ENCODE results near the gene DNMT1. TPM values are rescaled to one million over a fixed set of nuclear protein-coding genes. Genes with fewer than 3 reads are reported as not detected.

Gene DNMT1
- total RNA-seq, 3 donors from 2014 or later = 41.1 to 55.6 (median 55.6) TPM

DNA sequence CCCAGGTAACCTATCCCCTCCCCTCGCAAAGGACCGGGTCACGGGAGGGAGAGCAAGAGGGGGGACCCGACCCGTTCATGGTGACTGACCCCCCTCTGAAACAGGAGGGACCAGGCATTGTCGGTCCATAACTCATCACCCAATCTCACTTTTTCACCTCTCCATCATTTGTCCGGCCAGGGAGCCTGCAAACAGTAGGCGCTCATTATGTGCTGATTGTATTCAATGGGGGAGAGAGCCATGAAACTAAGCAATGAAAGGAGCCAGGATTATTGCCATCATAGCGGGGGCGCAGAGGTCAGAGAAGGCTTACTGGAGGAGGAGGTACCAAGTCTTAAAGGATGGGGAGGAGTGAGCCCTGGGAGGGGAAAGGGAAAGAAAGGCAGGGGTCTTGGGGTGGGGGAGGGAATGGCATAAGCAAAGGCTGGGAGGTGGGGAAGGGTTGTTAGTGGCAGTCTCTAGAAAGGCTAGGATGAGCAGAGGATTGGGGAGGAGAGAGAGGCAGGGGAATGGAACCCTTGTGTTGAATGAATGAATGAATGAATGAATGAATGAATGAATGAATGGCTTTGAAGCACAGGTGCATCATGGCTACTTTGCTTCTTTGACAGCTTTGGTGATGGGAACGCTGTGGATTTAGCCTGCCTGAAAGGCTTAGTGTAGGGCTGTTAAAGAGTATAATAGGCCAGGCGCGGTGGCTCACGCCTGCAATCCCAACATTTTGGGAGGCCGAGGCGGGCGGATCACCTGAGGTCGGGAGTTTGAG, 107.3 kb downstream of the DNMT1 start:
- intact Hi-C loops (cut with DNase I, micrococcal nuclease) = no loop called here
- no peak overlapping the region for H3K4me3 ChIP-seq
- ATAC-seq = no peak
- H3K9me3 ChIP-seq = no peaks in the 10 kb centered on the region
- no peaks in the 10 kb centered on the region for H3K36me3 ChIP-seq (ENCODE audit: low read depth)
- TF ChIP-seq, protein P1, sequence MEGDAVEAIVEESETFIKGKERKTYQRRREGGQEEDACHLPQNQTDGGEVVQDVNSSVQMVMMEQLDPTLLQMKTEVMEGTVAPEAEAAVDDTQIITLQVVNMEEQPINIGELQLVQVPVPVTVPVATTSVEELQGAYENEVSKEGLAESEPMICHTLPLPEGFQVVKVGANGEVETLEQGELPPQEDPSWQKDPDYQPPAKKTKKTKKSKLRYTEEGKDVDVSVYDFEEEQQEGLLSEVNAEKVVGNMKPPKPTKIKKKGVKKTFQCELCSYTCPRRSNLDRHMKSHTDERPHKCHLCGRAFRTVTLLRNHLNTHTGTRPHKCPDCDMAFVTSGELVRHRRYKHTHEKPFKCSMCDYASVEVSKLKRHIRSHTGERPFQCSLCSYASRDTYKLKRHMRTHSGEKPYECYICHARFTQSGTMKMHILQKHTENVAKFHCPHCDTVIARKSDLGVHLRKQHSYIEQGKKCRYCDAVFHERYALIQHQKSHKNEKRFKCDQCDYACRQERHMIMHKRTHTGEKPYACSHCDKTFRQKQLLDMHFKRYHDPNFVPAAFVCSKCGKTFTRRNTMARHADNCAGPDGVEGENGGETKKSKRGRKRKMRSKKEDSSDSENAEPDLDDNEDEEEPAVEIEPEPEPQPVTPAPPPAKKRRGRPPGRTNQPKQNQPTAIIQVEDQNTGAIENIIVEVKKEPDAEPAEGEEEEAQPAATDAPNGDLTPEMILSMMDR (IDR thresholded peaks at IDR 0.05) = no peak
- H3K4me1 ChIP-seq (ENCODE audit: low read depth) = no peaks in the 10 kb centered on the region
- DNase-seq = no peak

DNA sequence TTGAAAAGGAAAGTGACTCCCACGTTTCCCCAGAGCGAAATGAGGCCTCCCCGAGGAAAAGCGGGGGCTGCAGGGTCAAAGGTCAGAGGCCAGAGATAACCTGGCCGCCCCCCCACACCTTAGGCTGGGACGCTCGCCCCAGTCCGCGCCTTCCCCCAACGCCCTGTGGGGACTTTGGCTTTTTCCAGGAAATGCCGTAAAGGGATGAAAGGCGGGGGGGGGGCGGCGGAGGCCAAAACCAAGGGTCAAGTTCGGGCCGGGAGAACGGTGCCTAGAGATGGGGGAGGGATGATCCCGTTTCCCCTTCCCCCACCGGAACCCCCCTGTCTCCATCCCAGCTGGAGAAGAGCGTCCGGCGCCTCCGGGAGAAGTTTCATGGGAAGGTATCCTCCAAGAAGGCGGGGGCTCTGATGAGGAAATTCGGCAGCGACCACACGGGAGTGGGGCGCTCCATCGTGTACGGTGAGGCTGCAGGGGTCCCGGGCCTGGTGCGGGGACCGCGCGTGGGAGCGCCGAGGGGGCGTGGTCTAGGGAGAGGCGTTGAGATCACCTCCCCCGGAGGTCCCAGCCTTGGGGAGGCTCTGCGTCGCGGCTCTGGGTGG, 108.1 kb downstream of the DNMT1 start:
- Histone ChIP-seq H3K4me1 (ENCODE audit: low read depth) (no peaks in the 10 kb centered on the region), H3K4me3 (peak overlapping the region; percentile 76), H3K9me3 (no peaks in the 10 kb centered on the region), H3K36me3 (ENCODE audit: low read depth) (no peaks in the 10 kb centered on the region)
- intact Hi-C loops (cut with DNase I, micrococcal nuclease) = no loop called here
- ATAC-seq = peak; percentile 26
- TF ChIP-seq, protein P1 (IDR thresholded peaks at IDR 0.05) = no peak
- DNase-seq = peak; percentile 40 to 65 (median 51)

DNA sequence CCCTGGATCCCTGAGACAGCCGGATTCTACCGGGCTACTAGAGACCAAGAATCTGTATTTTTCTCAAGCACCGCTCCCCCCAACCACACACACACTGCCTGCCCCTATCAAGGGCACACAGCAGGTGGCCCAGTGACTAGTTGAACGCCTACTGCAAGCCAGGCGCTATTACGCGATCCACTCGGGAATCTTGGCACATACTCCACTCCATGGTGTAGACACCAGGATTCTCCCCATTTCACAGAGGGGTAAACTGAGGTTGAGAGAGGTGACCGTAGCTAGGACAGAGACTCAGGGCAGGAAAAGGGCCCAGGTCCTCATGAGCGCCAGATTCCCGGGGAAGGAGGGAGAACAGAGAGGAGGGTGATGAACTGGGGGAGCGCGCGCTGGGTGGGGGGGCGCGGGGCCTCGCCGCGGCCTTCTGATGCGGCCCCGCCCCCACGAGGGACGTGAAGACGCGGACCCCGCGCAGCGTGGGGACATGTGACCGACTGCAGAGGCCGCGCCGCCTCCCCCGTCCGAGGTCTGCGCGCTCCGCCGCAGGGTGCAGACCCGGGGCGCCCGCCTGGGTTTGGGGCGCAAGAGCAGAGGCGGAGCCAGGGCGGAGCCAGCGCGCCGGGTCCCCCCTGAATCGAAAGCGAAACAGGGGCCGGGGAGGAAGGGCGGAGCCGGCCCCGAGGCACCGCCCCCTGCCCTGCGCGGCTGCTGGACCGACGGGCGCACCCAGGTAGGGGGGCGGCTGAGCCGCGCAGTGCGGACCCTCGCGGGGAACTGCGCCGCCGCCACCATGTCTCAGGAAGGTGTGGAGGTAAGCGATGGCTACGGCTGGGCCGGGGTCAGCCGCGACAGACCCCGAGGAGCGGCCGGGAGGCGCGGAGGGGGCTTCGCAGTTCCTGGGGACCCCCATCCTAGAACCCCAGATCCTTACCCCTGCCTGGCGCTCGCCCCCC, 108.8 kb downstream of the DNMT1 start, which contains the start of gene SHFL:
TSS of gene SHFL (plus strand) at position 677 of the 950 bp plus-strand sequence. CDS start at position 788, 111 bp downstream.
- no peaks in the 10 kb centered on the region for H3K4me1 ChIP-seq (ENCODE audit: low read depth)
- H3K9me3 ChIP-seq = no peaks in the 10 kb centered on the region
- H3K36me3 ChIP-seq (ENCODE audit: low read depth) = no peaks in the 10 kb centered on the region
- intact Hi-C loops (cut with DNase I, micrococcal nuclease) = no loop called here
- ATAC-seq (peak; percentile 98), DNase-seq (peak; percentile 86 to 91 (median 88))
- TF ChIP-seq, protein P1 (IDR thresholded peaks at IDR 0.05) = no peak
- peak within 1 kb of the TSS; percentile 76 for H3K4me3 ChIP-seq

DNA sequence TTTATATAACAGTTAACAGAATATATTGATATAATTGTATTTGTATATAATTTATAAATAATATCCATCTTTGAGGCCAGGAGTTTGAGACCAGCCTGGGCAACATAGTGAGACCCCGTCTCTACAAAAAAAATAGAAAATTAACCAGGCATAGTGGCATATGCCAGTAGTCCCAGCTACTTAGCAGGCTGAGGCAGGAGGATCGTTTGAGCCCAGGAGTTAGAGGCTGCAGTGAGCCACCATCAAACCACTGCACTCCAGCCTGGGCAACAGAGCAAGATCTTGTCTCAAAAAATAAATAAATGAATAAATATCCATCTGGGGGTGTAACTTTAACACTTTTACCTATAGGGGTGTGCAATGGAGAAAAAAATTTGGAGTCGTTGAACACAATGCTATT, 110.0 kb downstream of the DNMT1 start:
- Histone ChIP-seq H3K9me3 (no peaks in the 10 kb centered on the region), H3K36me3 (ENCODE audit: low read depth) (no peaks in the 10 kb centered on the region), H3K4me1 (ENCODE audit: low read depth) (no peaks in the 10 kb centered on the region), H3K4me3 (no peak overlapping the region)
- TF ChIP-seq, protein P1 (IDR thresholded peaks at IDR 0.05) = no peak
- no peak for DNase-seq
- no peak for ATAC-seq
- intact Hi-C loops (cut with DNase I, micrococcal nuclease) = no loop called here

DNA sequence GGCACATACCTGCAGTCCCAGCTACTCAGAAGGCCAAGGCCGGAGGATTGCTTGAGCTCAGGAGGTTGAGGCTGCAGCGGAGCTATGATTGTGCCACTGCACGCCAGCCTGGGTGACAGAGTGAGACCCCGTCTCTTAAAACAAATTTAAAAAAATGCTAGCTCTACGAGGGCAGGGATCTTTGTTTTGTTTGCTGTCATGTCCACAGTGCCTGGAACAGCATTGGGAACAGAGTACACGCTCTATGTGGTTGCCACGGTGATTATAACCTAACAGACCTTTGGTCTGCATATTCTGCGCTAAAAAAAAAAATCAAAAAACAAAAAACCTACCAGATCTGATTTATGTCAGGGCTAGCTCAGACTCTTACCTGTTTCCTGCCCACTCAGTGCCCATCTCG, 110.8 kb downstream of the DNMT1 start:
- Histone ChIP-seq H3K9me3 (no peaks in the 10 kb centered on the region), H3K4me3 (no peak overlapping the region), H3K4me1 (ENCODE audit: low read depth) (no peaks in the 10 kb centered on the region), H3K36me3 (ENCODE audit: low read depth) (no peaks in the 10 kb centered on the region)
- DNase-seq (no peak), ATAC-seq (no peak)
- intact Hi-C loops (cut with DNase I, micrococcal nuclease) = no loop called here
- TF ChIP-seq, protein P1 (IDR thresholded peaks at IDR 0.05) = no peak
